Measurements from ENCODE around the gene CACNA2D3. TPM values are rescaled to one million over a fixed set of nuclear protein-coding genes. Genes with fewer than 3 reads are reported as not detected.

Gene CACNA2D3
- total RNA-seq, 1 donor from 2014 or later: 3.2 TPM

DNA sequence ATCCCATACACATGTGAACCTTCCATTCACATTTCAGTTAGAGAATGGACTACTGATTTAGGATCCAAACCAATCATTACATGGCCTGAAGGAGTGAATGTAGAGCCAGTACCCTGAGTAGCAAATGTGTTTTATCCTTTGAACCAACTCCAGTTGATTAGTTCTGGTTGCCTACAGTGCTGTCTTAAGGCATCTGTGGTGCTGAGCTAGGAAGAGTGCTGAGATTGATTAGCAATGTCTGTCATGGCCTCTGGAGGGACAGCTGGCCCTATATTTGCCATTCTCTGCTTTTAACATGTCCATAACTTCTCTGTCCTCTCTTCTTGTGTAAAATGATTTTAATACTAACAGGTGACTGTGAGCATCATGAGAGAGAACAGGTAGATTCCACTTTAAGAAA is 794.4 kb downstream of the CACNA2D3 start:
- no peak for DNase-seq (ENCODE audit: low read depth)

DNA sequence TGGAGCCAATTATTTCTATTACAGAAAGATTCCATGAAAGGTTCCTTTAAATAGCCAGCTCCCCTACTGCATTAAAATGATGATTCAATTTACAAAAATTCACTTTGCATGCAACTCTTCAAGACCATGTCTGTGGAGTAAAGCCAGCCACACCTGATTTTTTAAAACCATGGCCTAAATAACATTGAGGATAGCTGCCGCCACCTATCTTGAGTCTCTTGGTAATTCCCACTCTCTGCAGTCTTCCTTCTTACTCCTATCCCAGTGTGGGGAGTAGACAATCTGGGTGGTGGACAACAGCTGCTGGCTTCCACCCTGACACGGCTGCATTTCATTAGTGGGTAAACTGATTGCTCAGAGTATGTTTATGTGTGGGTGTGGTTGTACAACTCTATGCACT is 794.8 kb downstream of the CACNA2D3 start:
- DNase-seq (ENCODE audit: low read depth): no peak

DNA sequence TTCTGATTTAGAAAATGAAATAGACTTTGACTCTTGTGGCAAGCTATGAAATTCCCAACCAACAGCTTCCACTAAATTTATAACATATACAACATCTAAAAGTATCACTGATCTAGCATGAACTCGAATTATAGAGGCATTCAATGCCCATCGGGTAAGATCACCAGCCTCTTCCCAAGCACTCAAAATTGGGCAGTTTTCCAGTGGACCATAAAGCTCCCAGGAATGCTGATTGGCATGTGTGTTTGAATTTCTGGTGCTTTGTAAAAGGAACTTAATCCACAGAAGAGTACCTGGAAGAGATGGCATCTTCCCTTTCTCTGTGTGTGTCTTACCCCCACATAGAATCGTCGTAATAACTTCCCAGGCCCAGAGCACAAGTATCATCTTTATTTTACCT is 795.5 kb downstream of the CACNA2D3 start:
- no peak for DNase-seq (ENCODE audit: low read depth)

DNA sequence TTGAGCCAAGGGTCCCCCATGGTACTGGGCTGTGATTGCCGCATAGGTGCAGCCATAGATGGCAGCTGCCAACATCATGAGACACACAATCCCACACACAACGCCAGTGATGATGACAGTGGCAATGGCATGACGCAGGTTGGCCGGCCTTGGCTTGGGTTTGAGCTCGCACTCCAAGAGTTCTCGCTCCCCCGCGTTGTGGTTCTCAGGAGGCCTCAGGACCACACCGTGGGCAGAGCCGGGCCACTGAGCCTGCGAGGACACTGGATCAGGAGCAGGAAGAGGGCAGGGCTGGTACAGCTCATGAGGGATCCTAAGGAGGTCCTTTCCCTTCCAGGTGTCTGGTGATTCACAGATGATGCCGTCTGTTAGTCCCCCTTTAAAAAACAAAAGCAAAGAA is 796.2 kb downstream of the CACNA2D3 start:
- no peak for DNase-seq (ENCODE audit: low read depth)

DNA sequence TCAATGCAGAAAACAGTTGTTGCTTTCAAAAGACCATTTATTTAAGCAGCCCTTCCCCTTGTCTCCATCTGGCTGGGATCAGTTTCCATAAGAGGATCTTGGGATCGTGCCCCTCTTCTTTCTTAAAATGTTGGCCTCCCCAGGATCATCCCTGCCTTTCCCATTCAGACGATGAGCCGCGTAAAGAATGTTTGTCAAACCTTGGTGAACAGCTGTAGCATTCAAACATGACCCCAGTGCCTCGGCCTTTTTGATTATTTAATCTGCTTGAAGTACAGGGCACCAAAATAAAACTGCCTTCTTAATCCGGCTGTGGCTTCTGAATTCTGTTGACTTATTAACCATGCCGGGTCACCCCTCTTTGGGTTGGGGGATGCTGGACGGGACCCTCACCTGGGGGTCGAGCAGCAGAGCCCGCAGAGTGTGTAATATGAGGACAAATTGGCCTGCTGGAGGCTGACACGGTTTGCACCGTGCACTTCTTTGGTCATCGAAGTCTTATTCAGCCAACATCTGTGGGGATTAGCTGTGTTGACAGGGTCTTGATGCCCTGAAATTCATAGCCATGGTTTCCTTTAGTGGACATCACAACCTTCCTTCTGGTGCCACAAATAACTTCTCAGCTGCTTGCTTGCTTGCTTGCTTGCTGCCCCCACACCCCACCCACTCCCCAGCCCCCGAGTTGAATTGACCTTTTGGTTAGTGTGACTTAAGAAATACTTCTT is 805.9 kb downstream of the CACNA2D3 start, which contains the start of gene LRTM1:
Gene LRTM1 (minus strand): TSS at position 14 of the 725 bp plus-strand sequence. CDS start 148 bp downstream, outside the sequence.
- DNase-seq (ENCODE audit: low read depth): no peak

DNA sequence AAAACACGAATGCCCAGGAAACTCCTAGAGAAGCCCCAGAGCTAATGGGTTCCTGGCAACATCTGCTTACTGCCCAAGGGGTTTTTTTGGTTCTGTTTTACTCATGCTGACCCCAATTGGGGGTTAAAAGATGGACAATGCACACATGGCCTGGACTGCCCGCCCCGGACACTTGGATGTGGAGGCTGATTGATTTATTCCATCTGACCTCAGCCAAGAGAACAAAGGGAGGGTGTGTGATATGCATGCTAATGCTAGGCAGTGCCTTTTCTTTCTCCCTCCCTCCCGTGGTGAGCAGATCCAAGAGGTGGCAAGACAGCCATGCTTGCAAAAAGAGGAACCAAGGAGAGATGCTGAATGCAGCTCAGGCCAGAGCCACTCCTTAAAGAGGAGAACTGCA is 808.8 kb downstream of the CACNA2D3 start:
- DNase-seq (ENCODE audit: low read depth): no peak

DNA sequence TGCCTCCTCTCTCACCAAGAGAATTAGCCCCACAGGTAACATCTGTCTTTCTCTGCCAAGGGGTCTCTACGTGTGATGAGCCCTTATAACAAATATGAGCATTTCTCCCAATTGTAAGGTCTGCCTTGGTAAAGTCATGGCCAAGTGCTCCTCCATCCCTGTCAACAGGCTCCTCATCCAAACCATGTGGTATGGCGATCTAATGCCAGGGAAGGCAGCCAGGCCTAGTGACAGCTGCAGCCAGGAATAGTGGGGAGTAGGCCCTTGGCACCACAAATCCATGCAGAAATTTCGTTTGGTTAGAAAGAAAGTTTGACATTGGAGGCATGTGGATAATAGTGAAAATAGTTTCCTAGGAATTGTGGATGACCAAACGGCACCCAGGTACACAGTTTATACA is 810.3 kb downstream of the CACNA2D3 start:
- DNase-seq (ENCODE audit: low read depth): no peak

DNA sequence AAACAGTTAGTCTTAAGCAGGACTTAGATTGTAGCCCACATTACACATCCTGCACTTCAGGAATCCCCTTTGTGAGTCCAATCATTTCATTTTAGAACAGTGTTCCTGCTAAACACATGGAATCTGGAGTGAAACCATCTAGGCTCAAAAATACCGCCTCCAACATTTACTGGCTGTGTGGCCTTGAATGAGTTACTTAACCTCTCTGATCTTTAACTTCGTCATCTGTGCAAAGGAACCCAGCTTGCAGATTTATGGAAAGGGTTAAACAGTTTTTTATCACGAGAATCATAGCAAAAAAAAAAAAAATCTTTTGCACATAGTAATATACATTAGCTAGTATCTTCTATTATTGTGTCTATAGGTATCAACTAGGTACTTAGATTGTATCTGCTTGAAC is 813.5 kb downstream of the CACNA2D3 start:
- DNase-seq (ENCODE audit: low read depth): no peak

DNA sequence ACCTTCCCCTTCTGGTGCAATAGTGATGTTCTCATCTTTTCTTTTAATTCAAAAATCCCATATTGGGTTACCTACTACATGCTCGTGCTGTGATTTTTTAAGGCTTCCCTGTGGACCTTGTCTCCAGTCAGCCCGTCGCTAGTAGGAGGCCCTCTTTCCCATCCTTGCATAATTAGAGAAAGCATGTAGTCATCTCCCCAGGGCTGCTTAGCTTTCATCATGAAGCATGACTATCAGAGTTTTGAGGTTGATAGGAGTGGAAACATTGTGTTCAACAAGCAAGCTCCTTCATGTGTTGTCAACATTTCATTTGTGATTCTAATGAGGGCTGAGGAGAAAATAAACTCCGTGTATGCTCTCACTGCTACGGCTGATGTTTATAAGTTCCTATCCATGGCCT is 814.2 kb downstream of the CACNA2D3 start:
- no peak for DNase-seq (ENCODE audit: low read depth)

DNA sequence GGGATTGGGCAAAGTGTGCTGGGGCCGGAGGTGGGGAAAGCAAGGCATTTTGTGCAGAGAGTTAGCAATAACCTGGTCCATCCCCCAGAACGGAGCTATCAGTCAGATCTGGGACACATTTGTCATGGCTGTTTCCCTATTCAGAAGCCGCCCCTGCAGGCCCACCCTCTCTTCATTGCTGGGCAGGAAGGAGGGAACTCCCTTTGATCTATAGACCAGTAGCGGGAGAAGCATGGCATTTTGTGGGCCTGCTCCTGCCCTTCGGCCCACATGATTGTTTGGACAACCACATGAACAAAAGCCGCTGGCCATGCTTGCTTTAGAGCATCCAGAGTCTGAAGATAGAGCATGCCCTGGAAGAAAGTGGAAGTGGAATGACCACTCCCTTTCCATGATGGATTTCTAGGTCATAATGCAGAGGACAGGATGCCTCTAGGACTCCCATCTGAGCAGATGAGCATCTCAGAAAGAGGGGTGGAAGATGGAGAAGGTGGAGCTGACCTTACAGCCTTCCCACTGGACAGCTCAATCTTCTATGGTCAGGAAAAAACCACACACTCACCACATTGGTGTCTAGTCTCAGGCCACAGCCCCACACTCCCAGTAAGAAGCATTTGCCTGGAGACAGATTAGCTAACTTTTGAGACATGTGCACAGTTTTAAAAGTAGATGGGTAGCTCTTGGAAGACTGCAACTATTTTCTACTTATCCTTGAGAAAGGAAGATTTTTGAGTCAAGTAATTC is 817.4 kb downstream of the CACNA2D3 start:
- peak; percentile 24 for DNase-seq (ENCODE audit: low read depth)

DNA sequence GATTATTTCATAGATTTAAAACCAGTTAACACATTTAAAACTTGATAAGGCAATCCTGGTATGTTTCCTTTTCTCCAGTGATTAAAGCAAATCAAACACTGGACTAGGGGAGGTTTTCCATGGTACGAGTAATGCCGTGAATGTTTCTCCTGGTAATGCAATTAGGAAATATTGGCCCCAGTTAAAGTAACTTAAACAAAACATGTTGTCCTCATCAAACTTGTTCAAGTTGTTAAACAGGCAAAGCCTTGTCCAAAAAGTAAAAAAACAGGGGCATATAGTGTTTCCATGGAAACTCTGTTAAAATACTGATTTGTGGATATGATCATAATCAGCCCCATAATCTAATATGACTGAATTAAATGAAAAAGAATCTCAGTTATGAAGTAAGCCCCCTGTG is 818.6 kb downstream of the CACNA2D3 start:
- no peak for DNase-seq (ENCODE audit: low read depth)

DNA sequence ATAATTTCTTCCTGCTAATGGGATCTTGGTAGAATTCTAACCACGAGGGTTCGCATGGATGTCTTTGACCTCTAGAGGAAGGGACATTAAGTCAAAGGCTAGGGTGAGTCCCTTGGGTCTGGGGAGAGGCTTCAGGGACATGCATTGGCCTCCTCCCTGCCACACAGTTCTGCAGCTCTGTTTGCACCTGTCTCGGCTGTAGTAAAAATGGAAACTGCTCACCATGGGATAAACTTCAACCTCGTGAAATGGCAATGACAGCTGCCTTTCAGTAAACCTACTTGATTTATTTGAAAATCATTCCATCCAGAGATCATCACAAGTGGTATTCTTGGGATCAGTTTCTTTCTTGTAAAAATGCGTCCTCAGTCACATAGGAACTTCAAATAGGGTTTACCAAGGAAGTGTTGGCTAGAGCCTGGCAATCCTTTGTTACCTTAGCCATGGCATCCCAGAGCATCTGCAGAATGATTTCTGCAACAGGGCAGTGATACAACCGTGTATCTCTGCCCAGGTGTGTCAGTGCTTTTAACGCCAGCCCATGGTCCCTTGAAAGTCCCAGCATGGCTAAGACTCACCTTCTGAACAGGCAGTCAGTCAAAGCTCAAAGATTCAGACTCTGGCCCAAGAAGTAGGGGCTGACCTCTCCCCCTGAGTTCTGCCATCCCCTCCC is 819.5 kb downstream of the CACNA2D3 start:
- no peak for DNase-seq (ENCODE audit: low read depth)

DNA sequence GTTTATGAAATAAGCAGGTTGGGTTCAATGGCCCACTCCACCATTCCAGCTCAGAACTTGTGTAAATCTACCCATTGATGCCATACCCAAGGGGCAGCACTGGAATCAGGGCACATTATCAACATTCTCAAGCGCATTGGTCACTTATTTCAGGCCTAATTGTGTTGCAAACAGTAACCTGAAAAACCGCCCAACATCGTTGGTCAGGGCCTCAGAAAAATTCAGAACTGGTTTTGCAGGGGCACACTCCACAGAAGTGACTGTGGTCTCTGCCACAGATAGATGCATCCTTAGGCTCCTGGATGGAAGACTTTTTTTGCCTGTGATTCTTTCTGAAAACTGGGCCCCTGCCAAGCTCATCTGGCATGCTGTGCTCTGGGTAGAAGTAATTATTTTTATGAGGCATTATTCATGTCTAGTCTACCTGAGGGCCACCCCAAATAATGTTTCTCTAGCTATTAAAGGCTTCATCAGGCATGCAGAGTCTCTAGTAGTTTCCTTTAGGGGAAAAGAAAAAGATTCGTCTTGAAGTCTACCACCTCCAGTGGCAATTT is 827.2 kb downstream of the CACNA2D3 start:
- DNase-seq (ENCODE audit: low read depth): no peak

DNA sequence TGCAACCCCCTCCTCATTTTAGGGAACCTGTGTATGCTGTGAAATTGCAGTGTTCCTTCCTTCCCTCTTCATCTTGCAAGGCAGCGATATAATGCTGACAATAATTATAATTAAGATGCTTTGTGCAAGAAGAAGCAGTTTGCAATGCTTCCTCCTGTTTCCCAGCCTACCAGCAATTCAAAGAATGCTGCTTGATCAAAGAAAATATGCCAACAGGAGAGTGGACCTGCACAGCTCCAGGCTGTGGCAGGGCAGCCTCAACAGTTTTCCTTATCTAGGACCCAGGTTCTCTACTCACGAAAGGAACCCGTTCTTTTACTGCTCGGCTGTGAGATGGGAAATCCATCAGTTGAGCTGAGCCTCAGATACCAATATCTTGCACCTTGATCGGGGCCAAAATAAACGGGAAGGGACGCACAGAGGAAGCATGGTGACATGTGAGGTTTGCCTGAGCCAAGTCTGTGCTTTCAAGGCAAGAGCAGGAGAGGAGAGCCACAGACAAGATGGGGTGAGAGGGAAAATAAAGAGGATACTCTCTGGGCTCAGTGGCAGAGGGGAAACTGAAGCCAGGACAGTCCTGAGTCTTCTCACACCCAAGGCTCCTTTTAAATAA is 828.1 kb downstream of the CACNA2D3 start:
- no peak for DNase-seq (ENCODE audit: low read depth)

DNA sequence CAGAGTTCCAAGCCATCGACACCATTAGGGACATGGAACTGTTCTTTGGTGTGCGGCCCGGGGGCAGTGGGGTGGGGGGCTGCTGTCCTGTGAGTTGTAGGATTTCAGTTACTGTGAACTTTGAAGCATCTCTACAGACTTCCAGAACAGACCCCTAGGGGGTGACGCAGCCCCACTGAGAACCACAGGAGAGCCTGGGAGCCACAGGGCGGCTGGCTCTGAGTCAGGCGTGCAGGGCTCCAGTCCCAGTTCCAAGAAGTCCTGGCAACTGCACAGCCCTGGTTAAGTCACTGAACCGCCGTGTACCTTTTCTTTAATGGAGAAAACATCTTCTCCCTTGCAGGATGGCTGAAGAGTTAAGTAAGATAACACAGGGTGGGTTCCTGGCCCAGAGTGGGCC is 829.1 kb downstream of the CACNA2D3 start:
- peak; percentile 59 for DNase-seq (ENCODE audit: low read depth)

DNA sequence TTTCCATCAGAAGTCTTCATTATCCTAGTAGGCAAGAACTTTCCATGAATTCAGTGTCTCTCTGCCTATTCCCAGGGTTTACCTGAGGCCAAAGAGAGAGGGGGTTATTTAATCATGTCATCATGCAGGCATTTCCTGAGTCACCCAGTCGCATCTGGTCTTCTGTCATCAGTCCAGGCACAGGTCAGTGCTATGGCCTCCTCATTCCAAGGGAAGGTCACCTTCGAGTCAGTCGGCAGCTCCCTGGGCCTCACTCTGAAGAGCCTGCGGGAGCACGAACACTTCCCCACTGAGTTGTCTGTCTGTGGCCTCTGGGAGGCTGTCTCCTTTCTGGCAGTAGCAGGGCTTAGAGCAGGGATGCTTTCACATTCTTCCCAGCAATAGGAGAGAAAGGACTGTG is 831.7 kb downstream of the CACNA2D3 start:
- peak; percentile 69 for DNase-seq (ENCODE audit: low read depth)

DNA sequence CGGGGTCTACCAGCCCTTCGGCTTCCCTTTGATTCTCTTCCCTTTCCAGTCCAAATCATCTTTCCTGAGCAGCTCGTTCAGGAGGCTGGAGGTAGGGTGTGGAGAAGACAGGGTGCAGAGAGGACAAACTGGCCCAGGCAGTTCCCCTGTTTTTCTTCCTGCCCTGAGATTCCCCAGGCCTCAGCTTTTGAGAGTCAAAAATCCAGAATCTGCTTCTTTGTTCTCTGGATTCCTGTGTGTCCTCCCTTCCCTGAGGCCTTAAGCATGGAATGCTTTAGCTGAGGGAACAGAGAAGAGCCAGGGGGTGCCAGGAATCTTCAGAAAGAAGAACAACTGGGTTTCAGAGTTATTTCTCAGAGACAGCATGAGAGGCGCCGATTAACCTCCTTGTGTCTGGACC is 832.2 kb downstream of the CACNA2D3 start:
- DNase-seq (ENCODE audit: low read depth): no peak

DNA sequence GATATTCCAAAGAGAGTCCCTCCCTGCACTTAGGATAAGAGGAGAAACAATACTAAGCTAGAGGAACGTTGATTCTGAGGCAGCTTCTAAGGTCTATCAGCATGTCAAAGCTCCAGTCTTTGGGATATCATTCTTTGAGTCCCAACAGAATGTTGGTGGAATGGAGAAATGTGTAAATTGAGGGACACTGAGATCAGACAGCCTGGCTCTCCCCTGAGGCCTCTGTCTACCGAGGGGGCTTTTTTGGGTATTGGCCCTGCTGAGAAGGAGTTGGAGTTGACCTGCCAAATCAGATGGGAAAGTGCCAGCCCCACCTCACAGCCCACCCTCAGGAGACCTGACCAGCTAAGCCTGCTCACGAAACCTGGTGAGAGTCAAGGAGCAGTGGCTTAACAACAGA is 833.1 kb downstream of the CACNA2D3 start:
- no peak for DNase-seq (ENCODE audit: low read depth)

DNA sequence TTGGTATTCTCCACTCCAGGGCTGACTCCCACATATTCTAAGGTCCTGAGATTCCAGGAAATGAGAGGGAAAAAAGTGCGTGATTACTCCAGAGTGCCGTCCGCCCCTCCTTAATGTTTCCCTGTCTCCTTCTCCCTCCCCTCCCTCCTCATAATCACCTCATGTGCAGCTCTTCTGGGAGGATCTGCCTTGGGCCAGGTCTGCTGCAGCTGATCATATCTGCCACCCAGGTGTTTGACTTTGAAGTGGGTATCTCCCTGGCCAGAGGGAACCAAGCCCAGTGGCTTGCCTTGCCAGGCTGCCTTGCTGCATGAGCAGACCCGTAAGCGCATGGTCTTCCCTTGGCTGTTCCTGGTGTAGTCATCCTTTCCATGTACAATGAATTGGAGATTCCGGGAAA is 833.6 kb downstream of the CACNA2D3 start:
- no peak for DNase-seq (ENCODE audit: low read depth)

DNA sequence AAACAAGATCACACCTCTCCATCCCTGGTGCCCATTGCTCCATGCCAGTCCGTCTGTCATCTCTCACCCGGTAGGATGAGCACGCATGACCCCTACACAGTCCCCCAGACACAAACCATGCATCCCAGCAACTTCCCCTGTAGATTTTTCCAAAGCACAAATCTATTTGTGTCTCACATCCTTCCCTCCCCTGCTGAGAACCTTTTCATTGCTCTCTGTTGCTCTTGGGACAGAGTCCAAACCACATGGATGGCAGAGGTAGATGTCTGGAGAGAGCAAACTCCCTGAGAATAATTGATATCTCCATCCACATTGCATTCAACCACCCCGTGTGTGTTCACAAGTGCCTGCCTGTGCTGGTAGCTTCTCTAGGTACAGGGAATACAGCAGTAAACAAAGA is 835.4 kb downstream of the CACNA2D3 start:
- DNase-seq (ENCODE audit: low read depth): peak; percentile 50

DNA sequence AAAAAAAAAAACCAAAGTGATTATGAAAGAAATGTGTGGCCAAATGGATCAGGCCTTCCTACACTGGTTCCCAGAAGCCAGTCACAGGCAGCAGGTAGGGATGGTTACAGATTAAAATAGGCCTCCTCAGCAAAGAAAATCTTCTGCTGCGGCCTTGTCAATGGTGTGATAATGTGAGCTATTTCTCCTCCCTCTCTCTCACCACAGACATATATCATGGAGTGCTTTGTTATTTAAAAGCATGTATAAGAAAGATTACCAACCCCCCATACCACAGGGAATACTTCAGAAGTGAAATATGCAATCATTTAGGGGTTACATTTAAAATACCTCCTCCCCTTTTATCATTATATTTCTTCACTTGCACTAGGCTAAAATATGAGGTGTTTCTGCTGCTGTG is 837.7 kb downstream of the CACNA2D3 start:
- DNase-seq (ENCODE audit: low read depth): no peak

DNA sequence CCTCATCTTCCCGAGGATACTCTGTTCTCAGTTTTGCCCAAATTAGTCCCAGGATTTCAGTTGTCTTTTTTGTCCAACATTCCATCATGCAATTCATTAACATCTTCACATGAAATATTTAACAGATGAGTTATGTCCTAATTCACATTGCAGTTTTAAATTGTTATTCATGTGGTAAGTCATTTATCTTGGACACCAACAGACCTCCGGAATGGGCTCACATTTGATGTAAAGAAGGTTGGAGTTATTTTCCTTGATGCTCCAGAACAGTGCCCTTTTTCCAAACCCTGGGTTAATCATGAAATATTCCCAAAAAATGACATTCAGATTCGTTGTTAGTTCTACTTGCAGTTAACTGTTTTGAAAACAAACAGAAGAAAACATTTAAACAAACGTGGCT is 838.3 kb downstream of the CACNA2D3 start:
- DNase-seq (ENCODE audit: low read depth): no peak

All from renal cortical epithelial cell (primary cell).